Posterior vena cava (tissue), 2 donors: ENCODE results near the gene ZC3H12A. TPM values are rescaled to one million over a fixed set of nuclear protein-coding genes. Genes with fewer than 3 reads are reported as not detected.
A peak's percentile ranks its signal among the peaks of the same experiment; 100 is the strongest.

Experiments used
- DNase-seq: peaks from one replicate; pipeline ENCODE4 v3.0.0-alpha.2; 2020; ENCODE audit warnings: low spot score
- intact Hi-C, 2 donors: fragments of 100-400 bp; cut with DNase I; formaldehyde crosslinking; loops; one replicate each; pipeline versions ENCODE4 v1.14.1 to v1.14.2; 2022 to 2023
- total RNA-seq, 2 donors: library from RNA; stranded (reverse); fragmentation: NEBNext Ultra II Directional; extraction: Animal tissue kit (Norgen Biotek cat#: 25700); gene quantifications; one replicate each; pipeline ENCODE4 v1.2.1, GENCODE V29; 2021
- donor health status: DM: yes; HTN: yes; CAD: no.
- donor health status: DM: yes; HTN: yes; CAD: no.

The ZC3H12A gene
- total RNA-seq, 2 donors from 2014 or later: 7.7 to 18.4 TPM

- intact Hi-C loops: no loop called here
Observed at GRCh38 chr1:37448691-37449417, 25.5 kb upstream of the ZC3H12A start.

GRCh38 chr1:37449936-37450335 is 24.4 kb upstream of the ZC3H12A start:
- no peak for DNase-seq
- intact Hi-C loops: loop anchor here (5.0 to 10.0 kb wide), 3 partner anchors 37 to 235 kb away; no protein-coding TSS in a partner anchor

More at GRCh38 chr1:37448691-37449417, 25.5 kb upstream of the ZC3H12A start:
- DNase-seq: no peak

DNA sequence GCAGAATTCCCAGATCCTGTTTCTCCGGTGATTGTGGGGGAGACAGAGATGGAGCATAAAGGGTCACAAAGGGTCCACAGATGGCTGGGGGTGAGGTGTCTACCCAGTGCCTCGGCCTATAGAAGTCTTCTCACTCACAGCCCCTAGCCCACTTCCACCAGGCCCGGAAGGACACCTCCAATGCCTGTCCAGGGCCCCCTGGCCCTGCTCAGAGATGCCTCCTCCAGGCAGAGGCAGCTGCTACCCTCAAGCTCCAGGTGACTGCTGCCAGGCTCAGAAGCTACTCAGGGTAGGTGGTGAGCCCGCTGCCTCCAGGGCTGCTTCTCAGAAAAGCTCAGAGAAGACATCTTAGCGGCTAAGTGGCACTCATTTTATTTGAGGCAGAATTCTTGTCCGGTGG is 22.0 kb upstream of the ZC3H12A start:
- no peak for DNase-seq
- intact Hi-C loops: loop anchor here (5.0 to 10.0 kb wide), 3 partner anchors 35 to 232 kb away; no protein-coding TSS in a partner anchor

DNA sequence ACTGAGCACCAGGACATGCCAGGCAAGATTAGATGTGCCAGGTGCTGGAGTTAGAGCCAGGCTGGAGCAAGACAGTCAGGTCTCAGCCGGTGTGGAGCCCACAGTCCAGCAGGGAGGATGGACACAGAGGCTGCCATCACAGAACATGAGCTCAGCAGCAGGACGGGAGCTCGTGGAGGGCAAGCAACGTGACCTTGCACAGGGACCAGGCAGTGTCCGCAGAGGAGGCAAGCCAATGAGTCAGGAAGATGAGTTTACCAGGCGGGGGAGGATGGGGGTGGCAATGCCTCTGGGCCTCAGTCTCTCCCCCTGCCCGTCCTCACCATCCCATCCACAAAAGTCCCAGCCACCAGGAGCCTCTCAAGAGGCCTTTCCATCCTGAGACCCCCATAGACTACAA is 20.7 kb upstream of the ZC3H12A start:
- DNase-seq: no peak
- intact Hi-C loops: loop anchor here (2.0 to 10.0 kb wide), 4 partner anchors 31 to 231 kb away; no protein-coding TSS in a partner anchor

- intact Hi-C loops: loop anchor here (2.0 to 10.0 kb wide), 2 partner anchors 29 to 229 kb away; no protein-coding TSS in a partner anchor
- no peak for DNase-seq
Observed at GRCh38 chr1:37455516-37455915, 18.9 kb upstream of the ZC3H12A start.

DNA sequence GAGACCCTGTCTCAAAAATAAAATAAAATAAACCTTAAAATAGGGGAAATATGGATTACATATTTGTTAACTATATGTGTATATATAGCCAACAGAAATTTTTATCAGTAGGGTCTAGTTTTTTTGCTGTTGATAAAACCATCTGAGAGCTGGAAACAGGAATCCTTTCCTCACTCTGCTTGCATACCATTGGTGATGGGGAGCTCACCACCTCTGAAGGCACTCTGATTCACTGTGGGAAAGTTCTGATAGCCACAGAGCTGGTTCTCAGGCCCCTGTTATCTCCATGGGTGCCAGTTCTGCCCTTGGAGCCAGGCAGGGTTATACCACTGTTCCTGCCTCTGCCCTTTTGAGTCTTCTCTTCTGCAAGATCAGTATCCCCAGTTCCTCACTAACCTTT is 17.8 kb upstream of the ZC3H12A start:
- no peak for DNase-seq
- intact Hi-C loops: loop anchor here in 1 of 2 donors (10.0 kb wide), 1 partner anchor 228 kb away; no protein-coding TSS in a partner anchor

GRCh38 chr1:37458551-37458950 is 15.8 kb upstream of the ZC3H12A start:
- intact Hi-C loops: loop anchor here in 1 of 2 donors (10.0 kb wide), 1 partner anchor 226 kb away; no protein-coding TSS in a partner anchor
- no peak for DNase-seq

- intact Hi-C loops: no loop called here
Observed at GRCh38 chr1:37461698-37462436, 12.5 kb upstream of the ZC3H12A start.

GRCh38 chr1:37464443-37464842 is 9.9 kb upstream of the ZC3H12A start:
- intact Hi-C loops: no loop called here
- no peak for DNase-seq

More at GRCh38 chr1:37461698-37462436, 12.5 kb upstream of the ZC3H12A start:
- DNase-seq: no peak

DNA sequence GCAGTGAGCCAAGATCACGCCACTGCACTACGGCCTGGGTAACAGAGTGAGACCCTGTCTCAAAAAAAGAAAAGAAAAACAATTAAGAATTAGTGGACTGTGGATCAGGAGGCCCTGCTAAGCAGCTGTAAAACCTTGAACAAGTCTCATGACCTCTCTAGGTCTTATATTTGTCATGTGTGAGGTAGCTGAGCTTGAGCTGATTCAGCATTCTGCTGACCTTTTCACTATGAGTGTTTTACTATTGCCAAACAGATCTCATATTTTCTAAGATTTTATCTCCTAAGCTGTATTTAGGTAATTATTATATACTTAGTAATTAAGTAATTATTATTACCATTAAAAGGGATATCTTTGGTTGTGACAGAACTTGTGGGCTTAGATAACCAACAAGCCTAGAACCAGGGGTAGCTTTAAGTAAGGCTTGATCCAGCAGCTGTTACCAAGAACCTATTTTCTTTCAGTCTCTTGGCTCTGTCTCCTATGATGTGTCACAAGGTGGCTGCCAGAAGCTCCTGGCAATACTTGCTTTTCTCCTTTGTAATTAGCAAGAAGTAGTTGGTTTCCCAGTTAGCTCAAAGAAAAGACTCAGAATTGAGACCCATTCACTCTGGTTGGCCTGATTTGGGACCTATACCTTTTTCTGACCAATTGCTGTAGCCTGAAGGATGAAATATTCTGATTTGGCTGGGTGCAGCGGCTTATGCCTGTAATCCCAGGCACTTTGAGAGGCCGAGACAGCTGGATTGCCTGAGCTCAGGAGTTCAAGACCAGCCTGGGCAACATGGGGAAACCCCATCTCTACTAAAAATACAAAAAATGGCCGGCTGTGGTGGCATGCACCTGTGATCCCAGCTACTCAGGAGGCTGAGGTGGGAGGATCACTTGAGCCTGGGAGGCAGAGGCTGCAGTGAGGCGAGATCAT is 8.5 kb upstream of the ZC3H12A start:
- no peak for DNase-seq
- intact Hi-C loops: no loop called here

DNA sequence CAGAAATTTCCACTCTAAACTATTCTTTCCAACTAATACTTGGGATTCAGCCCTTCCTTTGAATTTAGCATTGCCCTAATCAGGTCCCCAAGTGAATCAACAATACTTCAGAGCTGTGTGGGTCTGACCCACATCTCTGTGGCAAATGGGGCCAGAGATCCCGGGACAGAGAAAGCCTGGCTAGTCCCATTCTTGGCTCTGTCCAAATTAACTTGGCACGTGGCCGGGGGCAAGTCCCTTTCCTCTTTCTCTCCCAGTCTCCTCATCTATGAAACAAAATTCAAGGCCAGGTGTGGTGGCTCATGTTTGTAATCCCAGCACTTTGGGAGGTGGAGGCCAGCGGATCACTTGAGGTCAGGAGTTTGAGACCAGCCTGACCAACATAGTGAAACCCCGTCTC is 6.3 kb upstream of the ZC3H12A start:
- intact Hi-C loops: no loop called here
- peak; percentile 38 for DNase-seq

DNA sequence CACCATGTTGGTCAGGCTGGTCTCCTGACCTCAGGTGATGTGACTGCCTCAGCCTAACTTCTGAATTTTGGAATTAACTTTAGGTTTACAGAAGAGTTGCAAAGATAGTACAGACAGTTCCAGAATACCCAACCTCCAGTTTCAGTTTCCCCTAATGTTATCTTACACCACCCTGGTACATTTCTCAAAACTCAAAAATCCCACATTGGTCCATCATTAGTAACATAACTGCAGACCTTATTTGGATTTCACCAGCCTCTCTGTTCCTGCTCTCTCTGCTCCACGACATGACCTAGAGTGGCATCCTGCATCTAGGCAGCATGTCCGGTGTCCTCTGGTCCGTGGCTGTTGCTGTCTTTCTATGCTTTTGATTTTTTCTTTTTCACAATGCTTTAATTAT is 5.0 kb upstream of the ZC3H12A start:
- DNase-seq: no peak
- intact Hi-C loops: no loop called here

- intact Hi-C loops: loop anchor here in 1 of 2 donors (5.0 kb wide), 1 partner anchor 1314 kb away; the partner anchor contains the start of gene MAP7D1
- peak; percentile 94 for DNase-seq
Observed at GRCh38 chr1:37471345-37472231, 2.8 kb upstream of the ZC3H12A start.

DNA sequence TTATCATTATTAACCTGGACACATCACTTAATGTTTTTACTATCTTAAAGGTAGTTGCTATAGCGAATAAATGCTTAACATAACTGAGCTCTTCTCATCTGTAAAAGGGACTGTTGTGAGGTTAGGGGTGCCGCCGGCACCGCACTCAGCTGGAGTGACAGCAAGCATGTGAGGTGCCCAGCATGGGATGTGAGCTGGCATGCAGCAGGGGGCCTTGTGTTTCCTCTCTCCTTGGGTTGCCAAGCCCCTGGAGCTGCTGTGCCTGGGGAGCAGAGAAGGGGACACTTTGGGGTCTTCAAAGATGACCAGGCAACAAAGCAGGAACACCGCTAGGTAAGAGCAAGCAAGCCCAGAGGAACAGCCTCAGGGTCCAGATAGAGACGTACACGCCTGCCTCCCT is 2.1 kb upstream of the ZC3H12A start:
- intact Hi-C loops: loop anchor here in 1 of 2 donors (5.0 kb wide), 1 partner anchor 1315 kb away; the partner anchor contains the start of gene MAP7D1
- peak; percentile 75 for DNase-seq

GRCh38 chr1:37472994-37473393 is 1.4 kb upstream of the ZC3H12A start:
- DNase-seq: peak; percentile 16
- intact Hi-C loops: loop anchor here in 1 of 2 donors (5.0 kb wide), 1 partner anchor 1316 kb away; the partner anchor contains the start of gene MAP7D1

- intact Hi-C loops: loop anchor here in 1 of 2 donors (5.0 kb wide), 1 partner anchor 1316 kb away; the partner anchor contains the start of gene MAP7D1
- DNase-seq: peak; percentile 66
Observed at GRCh38 chr1:37473431-37474045, 842 bp upstream of the ZC3H12A start.

- peak; percentile 87 for DNase-seq
- intact Hi-C loops: loop anchor here in 1 of 2 donors (5.0 kb wide), 1 partner anchor 1318 kb away; the partner anchor contains the start of gene MAP7D1
Observed at GRCh38 chr1:37474697-37475379, 458 bp downstream of the ZC3H12A start.
